K562 (cell line): ENCODE measurements around the gene ABCF2. TPM values are rescaled to one million over a fixed set of nuclear protein-coding genes. Genes with fewer than 3 reads are reported as not detected.

Experiments used
- ARID2 ChIP-seq: fragments of 450-650 bp; IDR thresholded peaks from 2 replicates; pipeline ENCODE4 v1.6.1; 2017; ENCODE audit warnings: antibody characterized with exemption, mild to moderate bottlenecking
- CEBPG ChIP-seq, 3 experiments: fragments of 200-800 bp in 1 of 3; sonication (Bioruptor generic) in 1 of 3; sonication (generic) in 1 of 3; formaldehyde crosslinking in 1 of 3; IDR thresholded peaks in 2 of 3; conservative IDR thresholded peaks in 1 of 3; 2 replicates each; pipeline versions ENCODE4 v1.6.1 to v1.8.0; 2016 to 2022; ENCODE audit warnings: missing compliant biosample characterization in 2 of 3, missing genetic modification characterization in 2 of 3, mild to moderate bottlenecking in 1 of 3, missing genetic modification reagents in 1 of 3
- CSDE1 ChIP-seq, 2 experiments: fragments of 450-650 bp; IDR thresholded peaks; 2 replicates each; pipeline ENCODE4 v1.6.1; 2016; ENCODE audit warnings: mild to moderate bottlenecking in 1 of 2
- CTBP1 ChIP-seq: fragments of 450-650 bp; IDR thresholded peaks from 2 replicates; pipeline ENCODE4 v1.6.1; 2016; ENCODE audit warnings: borderline replicate concordance
- EGR1 ChIP-seq: fragments of 450-650 bp; conservative IDR thresholded peaks from 2 replicates; pipeline ENCODE4 v1.6.1; 2017; ENCODE audit warnings: mild to moderate bottlenecking
- ETS2 ChIP-seq: IDR thresholded peaks from 2 replicates; pipeline ENCODE4 v1.6.1; 2016; ENCODE audit warnings: borderline replicate concordance, missing genetic modification characterization, mild to moderate bottlenecking, moderate library complexity, missing compliant biosample characterization; ENCODE audit not compliant: poor library complexity, severe bottlenecking
- EWSR1 ChIP-seq: fragments of 450-650 bp; IDR thresholded peaks from 2 replicates; pipeline ENCODE4 v1.6.1; 2018; ENCODE audit warnings: borderline replicate concordance, mild to moderate bottlenecking, low read depth, moderate library complexity; ENCODE audit not compliant: partially characterized antibody
- HEY1 ChIP-seq: fragments of 250-450 bp; sonication (Bioruptor Pico); IDR thresholded peaks from 2 replicates; pipeline ENCODE4 v1.5.0; 2020; ENCODE audit warnings: mild to moderate bottlenecking, moderate library complexity, borderline replicate concordance
- HNRNPK ChIP-seq: fragments of 200-400 bp; formaldehyde crosslinking; IDR thresholded peaks from one replicate; pipeline ENCODE4 v1.6.1; 2018; ENCODE audit warnings: mild to moderate bottlenecking, low read depth, low read length; ENCODE audit not compliant: poor library complexity, severe bottlenecking
- IRF2 ChIP-seq: sonication (generic); formaldehyde crosslinking; IDR thresholded peaks from 2 replicates; pipeline ENCODE4 v1.8.1; 2022; ENCODE audit warnings: mild to moderate bottlenecking, missing genetic modification reagents
- NONO ChIP-seq, 2 experiments: fragments of 200-400 bp in 1 of 2; fragments of 450-650 bp in 1 of 2; formaldehyde crosslinking in 1 of 2; IDR thresholded peaks; 2 replicates each; pipeline ENCODE4 v1.6.1; 2017; ENCODE audit warnings: low read depth in 2 of 2, mild to moderate bottlenecking in 2 of 2, moderate library complexity in 2 of 2, low read length in 1 of 2
- POLR2AphosphoS5 ChIP-seq: IDR thresholded peaks from 2 replicates; pipeline ENCODE4 v1.6.1; 2011; ENCODE audit warnings: mild to moderate bottlenecking, low read depth, low read length, moderate library complexity; ENCODE audit not compliant: control insufficient read depth, insufficient read depth
- RBM14 ChIP-seq: fragments of 200-400 bp; formaldehyde crosslinking; IDR thresholded peaks from 2 replicates; pipeline ENCODE4 v1.6.1; 2018; ENCODE audit warnings: low read depth, mild to moderate bottlenecking, low read length, moderate library complexity, borderline replicate concordance; ENCODE audit not compliant: insufficient read depth
- RFX5 ChIP-seq: IDR thresholded peaks from 2 replicates; pipeline ENCODE4 v1.6.1; 2011; ENCODE audit warnings: low read depth, mild to moderate bottlenecking, improper control_type of control experiment, low read length
- TARDBP ChIP-seq: fragments of 450-650 bp; IDR thresholded peaks from 2 replicates; pipeline ENCODE4 v1.6.1; 2016
- WHSC1 ChIP-seq: IDR thresholded peaks from one replicate; pipeline ENCODE4 v1.6.1; 2012; ENCODE audit warnings: low read length, control low read depth, inconsistent platforms
- XRCC3 ChIP-seq: fragments of 450-650 bp; IDR thresholded peaks from 2 replicates; pipeline ENCODE4 v1.6.1; 2017; ENCODE audit warnings: mild to moderate bottlenecking, moderate library complexity
- ZNF174 ChIP-seq: fragments of 250-450 bp; sonication (Bioruptor Pico); IDR thresholded peaks from 2 replicates; pipeline ENCODE4 v1.4.0; 2020; ENCODE audit warnings: mild to moderate bottlenecking
- ZNF263 ChIP-seq: sonication (generic); formaldehyde crosslinking; IDR thresholded peaks from 2 replicates; pipeline ENCODE4 v1.8.0; 2022; ENCODE audit warnings: mild to moderate bottlenecking, missing genetic modification reagents, borderline replicate concordance
- ZNF347 ChIP-seq: fragments of 450-650 bp; formaldehyde crosslinking; IDR thresholded peaks from 2 replicates; pipeline ENCODE4 v1.4.0; 2020; ENCODE audit warnings: low read depth, mild to moderate bottlenecking, moderate library complexity
- ZNF589 ChIP-seq: fragments of 200-800 bp; sonication (Bioruptor generic); IDR thresholded peaks from 2 replicates; pipeline ENCODE4 v1.6.1; 2016; ENCODE audit warnings: low read depth, missing genetic modification characterization, missing compliant biosample characterization
- ZSCAN29 ChIP-seq: fragments of 450-650 bp; IDR thresholded peaks from 2 replicates; pipeline ENCODE4 v1.6.1; 2017
- polyA plus RNA-seq, 8 experiments: library from polyadenylated mRNA; depleted of rRNA in 4 of 8; stranded (reverse) in 5 of 8; unstranded in 3 of 8; fragments of >200 nt; fragmentation: Nextera tagmentation in 2 of 8; fragmentation: Illumina TruSeq in 1 of 8; extraction: Ambion mirVana in 2 of 8; extraction: Trizol in 1 of 8; gene quantifications; 2 replicates each; pipeline versions ENCODE4 v1.2.1 to v1.2.3, GENCODE V29; 2011 to 2014; ENCODE audit warnings: inconsistent platforms in 1 of 8, missing spikeins in 1 of 8
- total RNA-seq, 7 experiments: library from RNA; depleted of rRNA in 6 of 7; stranded (reverse); fragments of >200 nt in 6 of 7; fragmentation: Illumina TruSeq in 2 of 7; extraction: Trizol in 2 of 7; gene quantifications; 2 replicates each; pipeline versions ENCODE4 v1.2.1 to v1.2.3, GENCODE V29; 2011 to 2021; ENCODE audit warnings: low replicate concordance in 1 of 7
- TF ChIP-seq, protein P1 (sequence below): IDR thresholded peaks from 2 replicates; pipeline ENCODE4 v1.6.1; 2011; ENCODE audit not compliant: insufficient read length; ENCODE audit errors: extremely low read depth
- TF ChIP-seq, protein P2 (sequence below): sonication (generic); formaldehyde crosslinking; IDR thresholded peaks from 2 replicates; pipeline ENCODE4 v1.9.0; 2022; ENCODE audit warnings: mild to moderate bottlenecking, missing genetic modification reagents
- TF ChIP-seq, protein P3 (sequence below): sonication (generic); formaldehyde crosslinking; IDR thresholded peaks from 2 replicates; pipeline ENCODE4 v1.8.0; 2022; ENCODE audit warnings: mild to moderate bottlenecking, missing genetic modification reagents, borderline replicate concordance

ABCF2 gene
- total and polyA plus RNA-seq, 9 of the 15 experiments (the other 6 are each of a cell fraction or from before 2014, with no cell fraction given), result 62.1 to 224 (median 113) TPM

DNA sequence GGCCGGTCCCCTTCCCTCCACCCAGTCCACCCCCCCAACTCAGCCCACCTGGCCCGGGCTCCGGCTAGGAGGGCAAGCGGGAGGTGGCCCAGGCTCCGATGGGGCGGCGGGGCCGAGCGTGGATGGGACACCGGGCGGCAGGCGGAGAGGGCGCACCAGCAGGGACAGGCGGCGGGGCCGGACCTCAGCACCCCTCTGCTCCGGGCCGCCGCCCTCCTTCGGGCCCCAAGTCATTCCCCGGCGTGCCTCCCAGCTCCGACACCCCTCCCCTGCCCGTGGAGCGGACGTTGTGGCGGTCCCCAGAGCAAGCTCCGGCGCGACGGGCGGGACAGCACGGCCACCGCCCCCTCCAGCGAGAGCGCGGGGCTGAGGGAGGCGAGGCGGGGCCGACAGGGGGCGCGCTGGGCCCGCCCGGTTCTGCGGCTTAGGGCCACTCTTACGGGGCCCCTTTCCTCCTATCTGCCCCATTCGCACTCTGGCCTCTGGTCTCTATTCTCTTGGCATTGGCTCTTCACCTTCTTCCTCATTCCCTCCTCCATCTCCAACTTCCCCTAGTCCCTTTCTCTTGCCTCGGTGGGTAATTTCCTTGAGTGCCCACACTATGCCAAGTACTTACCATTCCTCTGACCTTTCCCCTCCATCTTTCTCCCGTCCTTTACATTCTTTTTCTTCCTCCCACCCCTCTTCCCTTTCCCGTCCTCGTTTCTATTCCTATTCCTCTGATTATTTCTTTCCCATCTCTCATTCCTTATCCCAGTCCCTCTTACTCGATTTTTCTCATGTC is 58.8 kb downstream of the ABCF2 start (continued):
- TF ChIP-seq, protein P1, sequence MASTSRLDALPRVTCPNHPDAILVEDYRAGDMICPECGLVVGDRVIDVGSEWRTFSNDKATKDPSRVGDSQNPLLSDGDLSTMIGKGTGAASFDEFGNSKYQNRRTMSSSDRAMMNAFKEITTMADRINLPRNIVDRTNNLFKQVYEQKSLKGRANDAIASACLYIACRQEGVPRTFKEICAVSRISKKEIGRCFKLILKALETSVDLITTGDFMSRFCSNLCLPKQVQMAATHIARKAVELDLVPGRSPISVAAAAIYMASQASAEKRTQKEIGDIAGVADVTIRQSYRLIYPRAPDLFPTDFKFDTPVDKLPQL, result no peak
- TF ChIP-seq CEBPG (CRISPR knock-in tag; IDR thresholded peaks at IDR 0.05), result no peak
- TF ChIP-seq CEBPG (tag; conservative IDR thresholded peaks at IDR 0.05 in 1 of 2, IDR thresholded peaks at IDR 0.05 in 1 of 2), result no peak
- TF ChIP-seq ZSCAN29, result no peak
- TF ChIP-seq HNRNPK, result no peak
- TF ChIP-seq, protein P2, sequence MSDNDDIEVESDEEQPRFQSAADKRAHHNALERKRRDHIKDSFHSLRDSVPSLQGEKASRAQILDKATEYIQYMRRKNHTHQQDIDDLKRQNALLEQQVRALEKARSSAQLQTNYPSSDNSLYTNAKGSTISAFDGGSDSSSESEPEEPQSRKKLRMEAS (CRISPR knock-in tag), result peak; percentile 54
- no peak for TF ChIP-seq ZNF347 (CRISPR knock-in tag)
- TF ChIP-seq WHSC1, result no peak
- TF ChIP-seq XRCC3, result no peak
- peak; percentile 81 for TF ChIP-seq TARDBP
- TF ChIP-seq CTBP1, result peak; percentile 87
- no peak for TF ChIP-seq ETS2 (tag)
- no peak for TF ChIP-seq ZNF589 (CRISPR knock-in tag)
- TF ChIP-seq RFX5, result no peak
- 0 out of 4 replicates have a peak, but pooled peaks of 1 of the 2 experiments have one; percentile 55 for TF ChIP-seq NONO (IDR thresholded peaks at IDR 0.05; ENCODE audit: low read depth in 2 of 2, low read length in 1 of 2)
- no peak for TF ChIP-seq EWSR1
- no peak for TF ChIP-seq ZNF174 (CRISPR knock-in tag)
- peak; percentile 42 for TF ChIP-seq EGR1
- TF ChIP-seq ARID2, result peak; percentile 73; the same call in 1 of the 2 replicates
- TF ChIP-seq IRF2 (CRISPR knock-in tag), result no peak
- no peak for TF ChIP-seq ZNF263
- TF ChIP-seq, protein P3, sequence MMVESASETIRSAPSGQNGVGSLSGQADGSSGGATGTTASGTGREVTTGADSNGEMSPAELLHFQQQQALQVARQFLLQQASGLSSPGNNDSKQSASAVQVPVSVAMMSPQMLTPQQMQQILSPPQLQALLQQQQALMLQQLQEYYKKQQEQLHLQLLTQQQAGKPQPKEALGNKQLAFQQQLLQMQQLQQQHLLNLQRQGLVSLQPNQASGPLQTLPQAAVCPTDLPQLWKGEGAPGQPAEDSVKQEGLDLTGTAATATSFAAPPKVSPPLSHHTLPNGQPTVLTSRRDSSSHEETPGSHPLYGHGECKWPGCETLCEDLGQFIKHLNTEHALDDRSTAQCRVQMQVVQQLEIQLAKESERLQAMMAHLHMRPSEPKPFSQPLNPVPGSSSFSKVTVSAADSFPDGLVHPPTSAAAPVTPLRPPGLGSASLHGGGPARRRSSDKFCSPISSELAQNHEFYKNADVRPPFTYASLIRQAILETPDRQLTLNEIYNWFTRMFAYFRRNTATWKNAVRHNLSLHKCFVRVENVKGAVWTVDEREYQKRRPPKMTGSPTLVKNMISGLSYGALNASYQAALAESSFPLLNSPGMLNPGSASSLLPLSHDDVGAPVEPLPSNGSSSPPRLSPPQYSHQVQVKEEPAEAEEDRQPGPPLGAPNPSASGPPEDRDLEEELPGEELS, result no peak
- TF ChIP-seq POLR2AphosphoS5, result no peak
- TF ChIP-seq CSDE1 (IDR thresholded peaks at IDR 0.05), result no peak
- no peak for TF ChIP-seq HEY1 (CRISPR knock-in tag)
- peak; percentile 53; the same call in 1 of the 2 replicates for TF ChIP-seq RBM14
